Stimulated activated CD4-positive, alpha-beta T cell treated with anti-CD3 and anti-CD28 coated beads, Interleukin-2, amount 100 ng/mL, for 24 hours (primary cell): ENCODE measurements around the gene CFAP299.

Experiments
- DNase-seq, 2 donors: peaks; one replicate each; pipeline ENCODE4 v3.0.0-alpha.2; 2020

Gene CFAP299

GRCh38 chr4:80963051-80963450 lies 627.5 kb downstream of the CFAP299 start:
- no peak for DNase-seq

- no peak for DNase-seq
Observed at GRCh38 chr4:80967346-80967745, 631.8 kb downstream of the CFAP299 start.

GRCh38 chr4:80980239-80980638 lies 644.7 kb downstream of the CFAP299 start:
- no peak for DNase-seq

GRCh38 chr4:80986011-80986410 lies 650.5 kb downstream of the CFAP299 start:
- no peak for DNase-seq

- DNase-seq: no peak
Observed at GRCh38 chr4:80989921-80990544, 654.5 kb downstream of the CFAP299 start.

- no peak for DNase-seq
Observed at GRCh38 chr4:80990851-80991250, 655.3 kb downstream of the CFAP299 start.

GRCh38 chr4:80999943-81000342 lies 664.4 kb downstream of the CFAP299 start:
- no peak for DNase-seq

GRCh38 chr4:81003597-81004111 lies 668.1 kb downstream of the CFAP299 start:
- DNase-seq: no peak

- no peak for DNase-seq
Observed at GRCh38 chr4:81007417-81007816, 671.9 kb downstream of the CFAP299 start.
